ENCODE results near the gene INF2. TPM values are rescaled to one million over a fixed set of nuclear protein-coding genes. Genes with fewer than 3 reads are reported as not detected.

INF2 gene
- total RNA-seq, 1 experiment from 2014 or later, result 58.3 TPM

- Histone ChIP-seq H3K18ac (ENCODE audit: insufficient read length, low read depth, low read length) (no peak overlapping the region), H4K91ac (ENCODE audit: insufficient read length, low read depth, low read length) (no peak overlapping the region), H2BK12ac (ENCODE audit: insufficient read length, low read depth, low read length) (no peak overlapping the region), H3K56ac (ENCODE audit: insufficient read length, low read depth, low read length) (no peak overlapping the region), H3K4me2 (ENCODE audit: insufficient read depth, insufficient read length, low read length) (no peak overlapping the region), H3K79me2 (ENCODE audit: insufficient read depth, low read length) (peaks cover 4% of the 10 kb centered on the region; the same call in 1 of the 2 replicates), H2AK5ac (ENCODE audit: insufficient read length, low read length) (no peak overlapping the region), H3K27ac (ENCODE audit: insufficient read length, low read depth, low read length) (no peak overlapping the region), H3T11ph (ENCODE audit: low read length) (no peak overlapping the region), H4K5ac (ENCODE audit: insufficient read length, low read depth, low read length) (no peak overlapping the region), H2BK20ac (ENCODE audit: low read depth, low read length, poor library complexity, severe bottlenecking) (no peak overlapping the region), H2BK15ac (ENCODE audit: low read depth, low read length) (no peak overlapping the region), H3K23ac (ENCODE audit: insufficient read length, low read depth, low read length) (no peak overlapping the region), H3K23me2 (ENCODE audit: insufficient read length, low read depth, low read length, poor library complexity, severe bottlenecking) (peaks cover 6% of the 10 kb centered on the region), H2BK120ac (ENCODE audit: low read depth, low read length, poor library complexity, severe bottlenecking) (no peak overlapping the region), H3K27me3 (ENCODE audit: insufficient read depth, low read length) (no peaks in the 10 kb centered on the region), H4K20me1 (ENCODE audit: control insufficient read depth, insufficient read depth, insufficient read length) (no peaks in the 10 kb centered on the region), H3K79me1 (ENCODE audit: insufficient read depth, low read depth, low read length, poor library complexity, severe bottlenecking) (peaks cover 5% of the 10 kb centered on the region), H3K4ac (ENCODE audit: low read depth, low read length) (no peak overlapping the region), H3K4me1 (ENCODE audit: insufficient read depth, low read length) (peaks cover 4% of the 10 kb centered on the region; the same call in 1 of the 2 replicates), H4K8ac (replicated peaks; ENCODE audit: insufficient read length, low read depth, low read length) (no peak overlapping the region), H2AFZ (ENCODE audit: low read length) (no peak overlapping the region), H3K14ac (ENCODE audit: insufficient read depth, low read length) (no peak overlapping the region), H2BK5ac (ENCODE audit: insufficient read length, low read length) (no peak overlapping the region), H3K9me3 (ENCODE audit: control insufficient read depth, low read depth, low read length) (no peaks in the 10 kb centered on the region), H3K9ac (ENCODE audit: extremely low read depth, insufficient read length, low read length) (no peak overlapping the region)
- Mint-ChIP-seq H3K9me3 (no peaks in the 10 kb centered on the region), H3K27ac (no peak overlapping the region), H3K4me3 (no peak overlapping the region), H3K36me3 (ENCODE audit: insufficient read depth in 1 of 3, low read depth in 3 of 3) (peaks cover 4 to 10% (median 9%) of the 10 kb centered on the region in 3 experiments; a peak in 6 of 7 replicates), H3K4me1 (peaks cover 24 to 37% of the 10 kb centered on the region in 2 experiments), H3K27me3 (ENCODE audit: low read depth) (no peaks in the 10 kb centered on the region)
- no peak for DNase-seq
- no CpG with 5 or more reads among the region's 5 CpGs for WGBS (ENCODE audit: extremely low coverage, insufficient read length, low lambda C conversion rate)
- TF ChIP-seq, protein P1, sequence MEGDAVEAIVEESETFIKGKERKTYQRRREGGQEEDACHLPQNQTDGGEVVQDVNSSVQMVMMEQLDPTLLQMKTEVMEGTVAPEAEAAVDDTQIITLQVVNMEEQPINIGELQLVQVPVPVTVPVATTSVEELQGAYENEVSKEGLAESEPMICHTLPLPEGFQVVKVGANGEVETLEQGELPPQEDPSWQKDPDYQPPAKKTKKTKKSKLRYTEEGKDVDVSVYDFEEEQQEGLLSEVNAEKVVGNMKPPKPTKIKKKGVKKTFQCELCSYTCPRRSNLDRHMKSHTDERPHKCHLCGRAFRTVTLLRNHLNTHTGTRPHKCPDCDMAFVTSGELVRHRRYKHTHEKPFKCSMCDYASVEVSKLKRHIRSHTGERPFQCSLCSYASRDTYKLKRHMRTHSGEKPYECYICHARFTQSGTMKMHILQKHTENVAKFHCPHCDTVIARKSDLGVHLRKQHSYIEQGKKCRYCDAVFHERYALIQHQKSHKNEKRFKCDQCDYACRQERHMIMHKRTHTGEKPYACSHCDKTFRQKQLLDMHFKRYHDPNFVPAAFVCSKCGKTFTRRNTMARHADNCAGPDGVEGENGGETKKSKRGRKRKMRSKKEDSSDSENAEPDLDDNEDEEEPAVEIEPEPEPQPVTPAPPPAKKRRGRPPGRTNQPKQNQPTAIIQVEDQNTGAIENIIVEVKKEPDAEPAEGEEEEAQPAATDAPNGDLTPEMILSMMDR (conservative IDR thresholded peaks at IDR 0.05), result no peak
Observed at GRCh38 chr14:104692939-104693315, 3.5 kb downstream of the INF2 start.

Data from H9 (cell line).